ENCODE measurements around the gene PBRM1. TPM values are rescaled to one million over a fixed set of nuclear protein-coding genes. Genes with fewer than 3 reads are reported as not detected.
A peak's percentile ranks its signal among the peaks of the same experiment; 100 is the strongest.

Gene PBRM1
- total and polyA plus RNA-seq, 2 experiments from 2014 or later, result 50.9 to 77.4 TPM

- Histone ChIP-seq H3K4me3 (no peak overlapping the region), H3K27me3 (no peaks in the 10 kb centered on the region), H2AFZ (no peak overlapping the region), H3K9me2 (replicated peaks; ENCODE audit: insufficient read depth) (no peaks in the 10 kb centered on the region), H3K79me2 (no peaks in the 10 kb centered on the region), H3K4me1 (ENCODE audit: insufficient read depth) (peaks cover 9% of the 10 kb centered on the region), H4K20me1 (ENCODE audit: insufficient read depth, poor library complexity, severe bottlenecking) (no peaks in the 10 kb centered on the region), H3K36me3 (replicated peaks; ENCODE audit: insufficient read depth, low read depth) (no peaks in the 10 kb centered on the region), H3K27ac (no peak overlapping the region), H3K4me2 (no peak overlapping the region), H3K9me3 (ENCODE audit: low read depth) (no peaks in the 10 kb centered on the region)
- 88% methylated on average over 12 of the region's 12 CpGs for WGBS (ENCODE audit: low lambda C conversion rate, missing lambda C conversion rate)
- no peak for DNase-seq (ENCODE audit: low spot score)
- TF ChIP-seq CTCF (IDR thresholded peaks at IDR 0.05; ENCODE audit: poor library complexity), result no peak
- TF ChIP-seq EZH2 (IDR thresholded peaks at IDR 0.05; ENCODE audit: borderline replicate concordance), result no peak
- no peak for TF ChIP-seq EZH2phosphoT487 (IDR thresholded peaks at IDR 0.05; ENCODE audit: low read depth, severe bottlenecking, unreplicated experiment)
These were observed 175.9 kb downstream of the PBRM1 start for GRCh38 chr3:52509753-52510328.

GRCh38 chr3:52507359-52507758, 178.4 kb downstream of the PBRM1 start:
- no peaks in the 10 kb centered on the region for H3K36me3 ChIP-seq (replicated peaks; ENCODE audit: insufficient read depth, low read depth)
- H3K27me3 ChIP-seq, result no peaks in the 10 kb centered on the region
- H2AFZ ChIP-seq, result no peak overlapping the region
- peaks cover 9% of the 10 kb centered on the region for H3K4me1 ChIP-seq (ENCODE audit: insufficient read depth)
- no peaks in the 10 kb centered on the region for H3K9me3 ChIP-seq (ENCODE audit: low read depth)
- peak overlapping the region; percentile 63 for H3K27ac ChIP-seq
- H3K79me2 ChIP-seq, result no peaks in the 10 kb centered on the region
- peak; percentile 77 for DNase-seq (ENCODE audit: low spot score)
- TF ChIP-seq CTCF (IDR thresholded peaks at IDR 0.05; ENCODE audit: poor library complexity), result no peak
- TF ChIP-seq EZH2phosphoT487 (IDR thresholded peaks at IDR 0.05; ENCODE audit: low read depth, severe bottlenecking, unreplicated experiment), result no peak
- TF ChIP-seq EZH2 (IDR thresholded peaks at IDR 0.05; ENCODE audit: borderline replicate concordance), result no peak
- H3K4me2 ChIP-seq, result no peak overlapping the region
- H4K20me1 ChIP-seq (ENCODE audit: insufficient read depth, poor library complexity, severe bottlenecking), result no peaks in the 10 kb centered on the region
- no peaks in the 10 kb centered on the region for H3K9me2 ChIP-seq (replicated peaks; ENCODE audit: insufficient read depth)
- 45% methylated on average over 5 of the region's 5 CpGs for WGBS (ENCODE audit: low lambda C conversion rate, missing lambda C conversion rate)
- no peak overlapping the region for H3K4me3 ChIP-seq

GRCh38 chr3:52506266-52506966, 179.3 kb downstream of the PBRM1 start:
- no peaks in the 10 kb centered on the region for H3K27me3 ChIP-seq
- no peaks in the 10 kb centered on the region for H3K79me2 ChIP-seq
- peaks cover 9% of the 10 kb centered on the region for H3K4me1 ChIP-seq (ENCODE audit: insufficient read depth)
- no peak overlapping the region for H2AFZ ChIP-seq
- TF ChIP-seq EZH2 (IDR thresholded peaks at IDR 0.05; ENCODE audit: borderline replicate concordance) (no peak), EZH2phosphoT487 (IDR thresholded peaks at IDR 0.05; ENCODE audit: low read depth, severe bottlenecking, unreplicated experiment) (no peak), CTCF (IDR thresholded peaks at IDR 0.05; ENCODE audit: poor library complexity) (no peak)
- H4K20me1 ChIP-seq (ENCODE audit: insufficient read depth, poor library complexity, severe bottlenecking), result no peaks in the 10 kb centered on the region
- no peaks in the 10 kb centered on the region for H3K9me2 ChIP-seq (replicated peaks; ENCODE audit: insufficient read depth)
- no peak overlapping the region for H3K27ac ChIP-seq
- H3K4me2 ChIP-seq, result no peak overlapping the region
- no peak for DNase-seq (ENCODE audit: low spot score)
- 89% methylated on average over 27 of the region's 27 CpGs for whole genome bisulfite sequencing (ENCODE audit: low lambda C conversion rate, missing lambda C conversion rate)
- no peaks in the 10 kb centered on the region for H3K36me3 ChIP-seq (replicated peaks; ENCODE audit: insufficient read depth, low read depth)
- no peak overlapping the region for H3K4me3 ChIP-seq
- H3K9me3 ChIP-seq (ENCODE audit: low read depth), result no peaks in the 10 kb centered on the region
